Measurements from ENCODE around the gene STX1A. TPM values are rescaled to one million over a fixed set of nuclear protein-coding genes. Genes with fewer than 3 reads are reported as not detected.
"Not testable (repeated sequence)": the region's sequence is repeated elsewhere in the genome, so short reads cannot be mapped to it uniquely, and the experiment has no call there.

Gene STX1A
- total RNA-seq, 1 donor from 2014 or later = 9.7 TPM

DNA sequence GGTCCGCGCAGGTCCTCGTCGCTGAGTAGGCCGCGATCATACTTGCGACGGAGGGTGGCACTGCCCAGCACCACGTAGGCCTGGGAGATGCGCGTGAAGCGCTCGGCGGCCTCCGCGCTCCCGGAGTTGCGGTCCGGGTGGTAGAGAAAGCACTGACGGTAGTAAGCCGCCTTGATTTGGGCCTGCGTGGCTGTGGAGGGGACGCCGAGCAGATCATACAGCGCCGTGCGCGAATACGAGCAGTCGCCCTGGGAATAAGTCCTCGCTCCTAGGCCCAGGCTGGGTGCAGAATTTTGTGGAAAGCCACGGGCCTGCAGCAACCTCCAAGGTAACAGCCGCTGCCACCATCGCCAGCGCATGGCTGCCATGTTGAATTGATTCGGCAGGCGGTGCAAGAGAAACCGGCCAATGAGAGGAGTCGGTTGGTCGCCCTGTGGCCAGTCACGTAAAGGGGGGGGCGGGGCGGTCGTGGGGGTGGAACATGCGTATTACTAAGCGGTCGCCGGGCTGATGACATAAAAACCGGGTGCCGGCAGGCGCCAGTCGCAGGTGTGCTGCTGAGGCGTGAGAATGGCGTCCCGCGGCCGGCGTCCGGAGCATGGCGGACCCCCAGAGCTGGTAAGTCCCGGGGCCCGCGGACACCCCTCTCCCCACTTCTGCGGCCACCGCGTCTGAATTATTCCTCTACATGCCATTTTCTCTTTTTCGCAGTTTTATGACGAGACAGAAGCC lies 36.2 kb downstream of the STX1A start, which contains the start of the genes BUD23 and DNAJC30:
TSS of gene BUD23 (plus strand) at position 542 of the 732 bp plus-strand sequence. CDS start at position 571, 29 bp downstream.
TSS of gene DNAJC30 (minus strand) at position 398 of the 732 bp plus-strand sequence. CDS start at position 368, 30 bp downstream.
- peak; percentile 98 for DNase-seq

DNA sequence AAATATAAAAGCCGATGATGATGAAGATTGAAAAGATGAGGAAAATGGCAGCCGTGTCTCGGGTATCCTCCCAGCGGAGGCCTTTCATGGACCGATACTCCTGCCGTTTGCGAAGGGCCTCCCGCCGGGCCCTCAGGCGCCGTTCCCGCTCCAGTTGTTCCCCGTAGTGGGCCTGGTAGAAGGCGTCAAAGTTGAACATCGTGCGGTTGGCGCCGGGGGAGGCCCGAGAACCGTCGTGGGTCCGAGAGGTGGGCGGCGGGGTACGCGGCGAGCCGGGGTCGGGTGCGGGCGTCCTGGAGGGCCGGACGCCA lies 36.8 kb downstream of the STX1A start:
- DNase-seq = no peak

DNA sequence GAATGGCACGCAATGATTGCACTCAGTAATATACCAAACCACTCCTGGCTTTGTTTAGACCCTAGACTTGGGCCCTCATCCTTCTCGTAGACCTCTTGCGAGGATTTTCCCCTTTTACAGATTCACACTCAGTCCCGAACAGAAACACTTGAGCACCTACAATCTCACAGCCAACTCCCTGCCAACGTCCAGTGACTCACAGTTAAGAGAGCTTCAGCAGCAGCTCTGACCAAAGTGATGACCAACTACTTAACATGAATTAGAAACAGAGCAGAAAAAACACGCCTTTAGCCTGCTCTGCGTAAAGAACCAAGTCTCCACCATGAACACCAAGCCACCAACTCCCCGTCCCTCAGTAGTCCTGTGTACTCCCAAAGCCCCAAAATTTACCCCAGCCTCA lies 38.4 kb downstream of the STX1A start:
- DNase-seq = no peak

DNA sequence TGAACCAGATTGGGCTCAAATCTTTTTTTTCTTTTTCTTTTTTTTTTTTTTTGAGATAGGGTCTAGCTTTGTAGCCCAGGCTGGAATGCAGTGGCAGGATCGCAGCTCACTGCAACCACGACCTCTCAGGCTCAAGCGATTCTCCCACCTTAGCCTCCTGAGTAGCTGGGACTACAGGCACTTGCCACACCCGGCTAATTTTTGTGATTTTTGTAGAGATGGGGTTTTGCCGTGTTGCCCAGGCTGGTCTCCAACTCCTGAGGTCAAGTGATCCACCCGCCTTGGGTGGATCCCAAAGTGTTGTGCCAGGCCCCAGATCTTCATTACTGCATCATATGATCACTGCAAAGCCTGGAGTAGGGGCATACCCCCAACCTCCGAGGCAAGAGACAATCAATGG lies 39.0 kb downstream of the STX1A start:
- no peak for DNase-seq

DNA sequence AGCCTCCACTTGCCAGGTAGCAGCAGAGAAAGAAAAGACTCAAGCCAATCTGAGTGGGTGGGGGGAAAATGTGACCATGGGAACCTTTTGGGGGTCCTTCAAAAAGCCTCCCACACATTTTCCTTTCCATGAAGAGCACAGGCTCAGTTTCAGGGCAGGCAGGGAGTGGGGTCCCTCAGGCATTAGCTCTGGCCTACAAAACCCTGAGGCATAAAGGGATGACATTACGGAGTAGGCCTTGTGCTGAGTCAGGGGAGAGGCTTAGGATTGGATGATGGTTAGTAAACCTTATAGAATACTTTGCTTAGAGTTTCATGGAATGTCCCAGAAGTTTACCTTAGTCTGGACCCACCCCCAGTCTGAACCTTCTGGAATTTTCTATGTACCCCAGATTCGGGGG lies 39.8 kb downstream of the STX1A start:
- no peak for DNase-seq

DNA sequence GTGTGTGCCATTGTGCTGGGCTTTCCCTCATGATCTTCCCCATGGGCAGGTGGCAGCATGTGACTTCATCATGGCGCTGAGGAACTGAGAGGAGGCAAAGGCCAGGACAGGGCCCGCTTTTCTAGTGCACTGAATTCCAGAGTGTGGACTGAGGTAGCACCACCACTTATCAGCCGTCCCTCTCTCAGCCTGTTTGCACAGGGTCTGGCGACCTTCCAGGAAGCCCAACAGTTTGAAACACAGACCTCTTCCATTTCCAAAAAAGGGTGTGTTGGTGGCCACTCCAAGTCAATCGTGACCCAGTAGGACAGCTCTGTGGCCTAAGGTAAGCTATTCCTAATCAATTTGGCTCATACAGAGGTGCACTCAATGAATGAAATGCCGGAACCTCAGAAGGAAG lies 40.6 kb downstream of the STX1A start:
- no peak for DNase-seq

DNA sequence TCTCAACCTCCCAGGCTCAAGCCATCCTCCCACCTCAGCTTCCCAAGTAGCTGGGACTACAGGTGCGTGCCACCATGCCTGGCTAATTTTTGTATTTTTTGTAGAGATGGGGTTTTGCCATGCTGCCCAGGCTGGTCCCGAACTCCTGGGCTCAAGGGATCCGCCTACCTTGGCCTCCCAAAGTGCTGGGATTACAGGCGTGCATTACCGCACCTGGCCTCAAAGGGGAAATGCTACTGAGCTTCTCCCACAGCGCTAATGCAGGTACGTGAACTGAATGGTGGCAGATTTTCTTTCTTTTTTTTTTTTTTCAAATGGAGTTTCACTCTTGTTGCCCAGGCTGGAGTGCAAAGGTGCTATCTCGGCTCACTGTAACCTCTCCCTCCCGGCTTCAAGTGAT lies 43.4 kb downstream of the STX1A start:
- DNase-seq = not testable (repeated sequence)

DNA sequence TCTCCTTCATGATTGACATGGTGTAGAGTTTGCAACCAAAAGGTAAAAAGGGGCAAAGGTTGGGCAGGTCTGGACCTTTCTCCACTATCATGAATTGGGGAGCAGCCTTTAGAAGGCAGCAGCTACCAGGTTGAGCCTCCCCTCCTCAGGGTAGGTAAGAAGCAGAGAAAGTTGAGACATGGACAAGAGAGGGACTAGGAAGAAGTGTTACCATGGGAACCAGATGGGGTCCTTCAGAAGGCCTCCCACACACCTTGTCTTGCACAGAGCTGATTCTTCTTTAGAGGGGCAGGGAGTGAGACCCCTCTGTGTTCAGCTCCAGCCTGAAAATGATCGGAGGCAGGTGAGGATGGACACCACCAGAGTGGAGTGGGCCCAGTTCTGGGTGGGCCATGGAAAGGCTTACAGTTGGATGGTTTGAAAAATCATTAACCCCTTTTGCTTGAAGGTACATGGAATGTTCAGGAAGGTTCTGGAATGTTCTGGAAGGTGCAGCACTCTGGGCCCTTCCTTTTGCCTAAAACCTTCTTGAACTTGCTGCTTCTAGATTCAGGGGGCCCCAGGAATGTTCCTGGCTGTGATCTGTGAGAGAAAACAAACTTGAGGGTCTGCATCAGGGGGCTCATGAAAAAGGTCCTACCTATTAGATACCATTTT lies 44.9 kb downstream of the STX1A start:
- DNase-seq = no peak

DNA sequence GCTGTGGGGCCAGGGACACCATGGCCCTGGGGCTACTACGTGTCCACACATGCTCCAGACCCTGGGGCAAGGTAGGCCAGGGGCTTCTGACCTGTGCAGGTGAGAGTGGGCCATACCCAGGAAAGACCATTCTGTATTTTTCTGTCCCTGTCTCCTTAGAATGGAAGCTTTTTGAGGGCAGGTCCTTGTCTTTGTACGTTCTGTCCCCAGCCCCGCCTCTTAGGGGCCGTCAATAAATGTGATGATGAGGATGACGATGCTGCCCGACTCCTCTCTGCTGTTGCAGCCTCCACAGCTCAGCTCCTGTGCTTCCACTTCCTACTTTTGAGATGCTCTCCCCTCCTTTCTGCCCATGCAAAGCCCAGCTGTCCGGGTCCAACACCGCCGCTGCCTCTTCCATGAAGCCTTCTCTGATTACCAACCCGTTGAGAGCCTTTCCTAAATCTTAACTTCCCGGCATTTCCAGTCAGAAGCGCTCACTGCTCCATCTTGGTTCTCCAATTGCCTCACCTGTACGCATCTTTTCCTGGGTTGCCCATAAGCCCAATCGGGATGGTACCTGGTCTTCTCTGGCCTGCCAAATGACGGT lies 47.5 kb downstream of the STX1A start:
- no peak for DNase-seq

DNA sequence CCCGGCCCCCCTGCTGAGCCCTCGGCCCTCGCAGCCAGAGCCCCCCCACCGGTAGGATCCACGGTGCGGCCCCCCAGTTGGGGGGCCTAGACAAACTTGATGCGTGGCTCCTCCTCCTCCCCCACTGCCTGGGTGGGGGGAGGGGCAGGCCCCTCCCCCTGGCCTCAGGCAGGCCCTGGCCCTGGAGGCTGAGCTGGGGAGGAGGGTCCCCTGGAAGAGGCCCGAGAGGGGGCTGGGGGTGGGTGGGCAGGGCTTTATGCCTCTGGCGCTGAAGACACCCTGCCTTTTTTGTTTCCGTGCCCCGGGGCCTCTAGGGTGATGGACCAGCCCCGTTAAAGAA lies 48.2 kb downstream of the STX1A start:
- no peak for DNase-seq

DNA sequence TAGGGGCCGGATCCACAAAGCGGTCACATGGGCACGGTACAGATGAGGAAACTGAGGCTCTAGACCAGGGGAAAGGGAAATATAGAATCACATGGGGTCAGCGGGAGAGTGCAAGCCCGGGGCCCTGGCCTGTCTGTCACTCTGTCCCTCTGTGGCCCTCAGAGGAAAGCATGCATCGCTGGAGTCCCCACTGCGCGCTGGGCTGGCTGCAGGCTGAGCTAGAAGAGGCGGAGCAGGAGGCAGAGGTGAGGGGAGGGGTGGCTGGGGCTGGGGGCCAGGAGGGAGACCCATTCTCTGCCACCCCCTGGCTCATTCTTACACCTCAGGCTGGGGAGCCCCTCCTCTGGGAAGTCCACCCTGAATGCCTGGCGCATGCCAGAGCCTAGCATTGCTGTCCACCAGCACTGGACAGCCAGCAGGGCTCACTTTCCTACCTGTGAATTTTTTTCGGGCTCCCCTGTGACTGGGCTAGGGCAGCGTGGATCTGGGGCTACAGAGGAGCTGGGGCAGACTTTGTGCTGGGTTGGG lies 49.5 kb downstream of the STX1A start:
- no peak for DNase-seq

DNA sequence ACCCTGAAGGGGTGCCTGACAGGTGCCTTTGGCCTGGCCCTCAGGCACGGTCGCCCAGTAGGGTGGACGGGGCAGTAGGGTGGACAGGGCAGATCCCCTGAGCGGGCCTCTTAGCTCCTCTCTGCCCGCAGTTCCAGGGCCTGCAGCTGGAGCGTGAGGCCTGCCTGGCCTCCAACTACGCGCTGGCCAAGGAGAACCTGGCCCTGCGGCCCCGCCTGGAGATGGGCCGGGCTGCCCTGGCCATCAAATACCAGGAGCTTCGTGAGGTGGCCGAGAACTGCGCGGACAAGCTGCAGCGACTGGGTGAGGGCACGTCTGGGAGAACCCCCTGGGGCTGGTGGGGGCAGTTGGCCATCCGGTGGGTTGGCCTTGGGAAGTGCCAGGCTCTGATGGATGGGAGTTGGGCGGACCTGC lies 50.2 kb downstream of the STX1A start:
- no peak for DNase-seq

DNA sequence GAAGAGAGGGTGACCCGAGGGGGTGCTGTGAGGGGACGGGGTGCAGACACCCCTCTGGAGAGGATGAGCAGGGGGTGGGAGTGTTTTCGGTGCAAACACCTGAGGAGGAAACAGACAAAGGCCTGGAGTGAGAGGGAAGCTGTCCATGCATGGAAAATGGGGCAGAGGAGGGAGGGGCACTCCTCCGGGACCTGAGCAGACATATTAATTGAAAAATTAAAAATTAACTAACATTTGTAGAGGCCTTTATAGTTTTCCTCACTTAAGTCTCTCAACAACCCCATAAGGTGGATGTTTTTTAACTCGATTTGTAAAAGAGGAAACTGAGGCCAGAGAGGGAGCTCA lies 50.6 kb downstream of the STX1A start:
- DNase-seq = no peak

DNA sequence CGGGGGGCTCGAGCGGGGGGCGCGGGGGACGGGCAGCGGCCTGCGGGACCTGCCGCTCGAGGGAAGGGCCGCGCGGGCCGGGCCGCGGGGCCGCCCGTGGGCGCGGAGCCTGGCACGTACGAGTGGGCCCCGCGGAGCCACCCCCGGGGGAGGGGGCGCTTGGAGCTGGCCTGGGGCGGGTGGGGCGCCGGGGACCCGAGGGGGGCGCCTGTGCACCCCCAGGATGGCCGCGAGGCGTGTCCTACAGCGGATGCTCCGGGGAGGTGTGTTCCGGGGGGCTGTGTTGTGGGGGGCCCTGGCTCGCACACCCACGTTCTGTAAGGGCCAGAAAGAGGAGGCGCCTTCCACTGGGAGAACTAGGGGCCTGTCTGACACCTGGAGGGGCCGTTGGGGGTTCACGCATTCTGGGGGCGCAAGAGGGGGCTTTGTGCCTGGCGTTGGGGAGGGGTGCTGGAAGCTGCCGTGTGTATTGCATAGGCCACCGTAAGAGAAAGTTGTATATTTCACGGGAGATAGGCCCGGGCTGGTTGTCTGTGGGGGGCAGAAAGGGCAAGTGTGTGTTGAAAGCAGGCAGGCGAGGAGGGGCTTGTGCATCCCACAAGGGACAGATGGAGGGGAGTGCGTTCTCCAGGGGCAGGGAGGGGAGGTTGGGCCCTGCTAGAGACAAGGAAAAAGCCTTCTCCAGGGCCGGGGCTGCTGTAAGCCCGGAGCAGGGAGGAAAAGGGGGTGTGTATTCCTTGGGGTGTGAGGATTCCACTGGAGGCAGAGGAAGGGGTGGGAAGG lies 51.2 kb downstream of the STX1A start:
- DNase-seq = peak; percentile 18

DNA sequence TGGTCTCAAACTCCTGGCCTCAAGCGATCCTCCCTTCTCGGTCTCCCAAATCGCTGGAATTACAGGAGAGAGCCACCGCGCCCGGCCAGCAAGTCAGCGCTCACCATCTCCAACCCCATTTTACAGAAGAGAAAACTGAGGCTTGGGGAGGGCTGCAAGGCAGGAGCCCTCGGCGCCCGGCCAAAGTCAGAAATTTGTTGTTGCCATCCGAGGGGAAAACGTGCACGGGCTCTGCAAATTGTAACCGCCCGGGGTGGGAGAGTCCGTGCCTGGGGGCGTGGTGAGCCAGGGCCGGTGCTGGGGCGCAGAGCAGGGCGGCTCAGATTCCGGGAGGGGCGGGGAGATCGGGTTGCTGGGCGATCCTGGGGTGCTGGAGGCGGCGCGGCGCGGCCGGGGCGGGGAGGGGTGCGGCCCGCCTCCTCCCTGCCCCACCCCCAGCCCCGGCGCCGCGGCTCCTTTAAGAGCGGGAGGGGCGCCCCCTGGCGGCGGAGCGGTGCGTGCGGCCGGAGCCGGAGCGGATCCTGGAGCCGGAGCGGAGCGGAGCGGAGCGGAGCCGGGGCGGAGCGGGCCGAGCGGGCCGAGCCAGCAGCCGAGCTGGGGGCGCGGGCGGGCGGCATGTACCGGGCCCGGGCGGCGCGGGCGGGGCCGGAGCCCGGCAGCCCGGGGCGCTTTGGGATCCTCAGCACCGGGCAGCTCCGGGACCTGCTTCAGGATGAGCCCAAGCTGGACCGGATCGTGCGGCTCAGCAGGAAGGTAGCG lies 51.9 kb downstream of the STX1A start, which contains the start of gene VPS37D:
TSS of gene VPS37D (plus strand) at position 488 of the 759 bp plus-strand sequence. CDS start at position 616, 128 bp downstream.
- DNase-seq = peak; percentile 96

DNA sequence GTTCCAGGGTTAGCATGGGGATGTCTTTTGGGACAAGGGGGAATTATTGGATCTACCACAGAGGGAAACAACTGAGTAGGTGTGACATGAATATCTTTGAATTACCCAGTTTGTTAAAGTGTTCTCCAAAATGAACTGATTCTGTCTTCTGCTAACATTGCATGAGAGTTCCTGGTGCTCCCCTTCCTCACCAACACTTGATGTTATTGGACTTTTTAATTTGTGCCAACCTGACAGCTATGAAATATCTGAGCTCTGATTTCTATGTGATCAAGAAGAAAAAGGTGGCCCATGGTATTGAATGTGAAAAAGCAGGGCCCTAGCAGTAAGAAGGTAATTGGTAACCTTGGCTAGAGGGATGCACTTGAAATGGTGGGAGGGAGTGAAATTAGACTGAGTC lies 56.4 kb downstream of the STX1A start:
- no peak for DNase-seq

DNA sequence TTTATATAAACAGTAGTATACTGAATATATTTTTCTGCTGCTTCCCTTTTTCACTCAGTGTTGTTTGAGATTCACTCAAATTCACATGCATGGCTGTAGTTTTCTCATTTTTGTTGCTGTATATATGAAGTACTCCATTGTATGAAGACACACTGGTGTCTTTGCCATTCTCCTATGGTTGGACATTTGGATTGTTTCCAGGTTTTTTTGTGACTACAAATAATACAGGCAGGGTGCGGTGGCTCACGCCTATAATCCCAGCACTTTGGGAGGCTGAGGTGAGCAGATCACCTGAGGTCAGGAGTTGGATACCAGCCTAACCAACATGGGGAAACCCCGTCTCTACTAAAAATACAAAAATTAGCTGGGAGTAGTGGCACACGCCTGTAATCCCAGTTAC lies 58.9 kb downstream of the STX1A start:
- DNase-seq = not testable (repeated sequence)

DNA sequence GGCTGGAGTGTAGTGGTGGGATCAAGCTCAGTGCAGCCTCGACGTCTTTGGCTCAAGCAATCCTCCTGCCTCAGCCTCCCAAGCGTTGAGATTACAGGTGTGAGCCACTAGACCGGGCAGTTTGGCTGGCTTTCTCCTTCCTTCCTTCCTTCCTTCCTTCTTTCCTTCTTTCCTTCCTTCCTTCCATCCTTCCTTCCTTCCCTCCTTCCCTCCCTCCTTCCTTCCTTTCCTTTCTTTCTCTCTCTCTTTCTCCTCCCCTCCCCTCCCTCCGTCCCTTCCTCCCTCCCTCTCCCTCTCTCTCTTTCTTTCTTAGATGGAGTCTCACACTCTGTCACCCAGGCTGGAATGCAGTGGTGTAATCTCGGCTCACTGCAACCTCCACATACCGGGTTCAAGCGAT lies 59.5 kb downstream of the STX1A start:
- DNase-seq = no peak

DNA sequence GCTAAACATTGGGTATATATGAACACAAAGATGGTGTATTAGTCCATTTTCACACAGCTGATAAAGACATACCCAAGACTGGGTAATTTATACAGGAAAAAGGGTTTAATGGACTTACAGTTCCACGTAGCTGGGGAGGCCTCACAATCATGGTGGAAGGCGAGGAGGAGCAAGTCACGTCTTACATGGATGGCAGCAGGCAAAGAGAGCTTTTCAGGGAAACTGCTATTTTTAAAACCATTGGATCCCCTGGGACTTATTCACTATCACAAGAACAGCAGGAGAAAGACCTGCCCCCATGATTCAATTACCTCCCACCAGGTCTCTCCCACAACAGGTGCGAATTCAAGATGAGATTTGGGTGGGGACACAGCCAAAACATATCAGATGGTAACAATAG lies 64.2 kb downstream of the STX1A start:
- not testable (repeated sequence) for DNase-seq

DNA sequence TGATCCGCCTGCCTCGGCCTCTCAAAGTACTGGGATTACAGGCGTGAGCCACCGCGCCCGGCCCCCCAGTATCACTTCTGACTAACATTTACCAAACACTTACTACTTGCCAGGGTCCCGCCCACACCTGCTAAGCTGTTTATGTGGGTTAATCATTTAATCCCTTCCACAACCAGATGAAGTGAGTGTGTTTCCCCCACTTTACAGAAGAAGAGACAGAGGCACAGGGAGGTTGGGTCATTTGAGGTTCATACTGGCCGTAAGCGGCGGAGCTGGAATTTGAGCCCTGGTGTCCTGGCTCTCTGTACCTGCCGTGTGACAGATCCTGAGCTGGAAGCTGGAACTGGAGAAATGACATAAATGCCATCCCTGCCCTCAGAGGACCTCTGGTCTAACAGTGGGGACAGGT lies 66.9 kb downstream of the STX1A start:
- DNase-seq = no peak

DNA sequence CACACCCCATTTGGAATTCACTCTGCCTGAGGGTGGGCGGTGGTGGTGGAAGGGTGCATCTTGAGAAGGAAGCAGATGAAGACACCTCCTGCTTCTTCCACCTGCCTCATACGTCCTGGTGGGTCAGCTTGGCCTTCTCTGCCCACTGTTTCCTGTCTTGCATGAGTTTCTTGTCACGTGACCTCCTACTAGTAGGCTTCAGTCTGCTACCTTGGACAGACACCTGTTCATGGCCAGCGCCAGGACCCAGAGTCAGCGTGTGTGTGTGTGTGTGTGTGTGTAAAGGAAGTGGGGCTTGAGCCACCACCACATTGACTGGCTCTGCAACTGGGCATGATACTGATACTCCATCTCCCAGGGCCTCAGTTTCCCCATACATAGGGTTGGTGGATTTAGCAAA lies 68.9 kb downstream of the STX1A start:
- no peak for DNase-seq

DNA sequence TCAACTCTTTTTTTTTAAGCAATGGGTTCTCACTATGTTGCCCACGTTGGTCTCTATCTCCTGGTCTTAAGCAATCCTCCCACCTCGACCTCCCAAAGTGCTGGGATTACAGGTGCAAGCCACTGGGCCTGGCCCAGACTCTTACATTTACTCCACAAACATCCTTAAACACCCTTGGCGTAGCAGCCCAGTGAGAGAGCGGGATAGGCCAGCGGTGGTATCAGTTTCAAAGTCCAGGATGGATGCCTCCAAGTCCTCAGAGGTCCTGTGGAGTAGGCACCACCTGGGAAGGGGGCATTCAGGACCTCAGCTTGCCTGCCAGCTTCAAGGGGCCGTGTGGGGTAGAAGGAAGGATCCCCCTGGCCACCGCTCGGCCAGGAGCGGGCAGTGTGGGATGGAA lies 69.9 kb downstream of the STX1A start:
- no peak for DNase-seq

Data from tongue (tissue), 2 donors.